HCT116 (cell line): ENCODE results near the gene GIT2. TPM values are rescaled to one million over a fixed set of nuclear protein-coding genes. Genes with fewer than 3 reads are reported as not detected.

Source experiments
- ATAC-seq: fragments of 200-7000 bp; cut with Tn5 transposase; 2 replicates; pipeline ENCODE4 v1.9.1; 2020; ENCODE audit warnings: mild to moderate bottlenecking, moderate library complexity
- BruUV-seq: library from RNA; stranded (reverse); fragments of 400-500 nt; replicated peaks from 2 replicates; lab custom pipeline; 2021; lab: Mats Ljungman, UMichigan
- CTCF ChIA-PET: fragments of 300-600 bp; sonication (Branson Sonifier 250); formaldehyde crosslinking; loops from one replicate; lab custom pipeline; 2021; ENCODE audit warnings: antibody characterized with exemption; lab: Charles Lee
- POLR2A ChIA-PET: fragments of 300-600, 350-600 bp; sonication (Branson Sonifier 250); formaldehyde crosslinking; loops from one replicate; lab custom pipeline; 2021; ENCODE audit warnings: antibody characterized with exemption; lab: Charles Lee
- RAD21 ChIA-PET, 2 experiments: fragments of 300-600 bp; sonication (Branson Sonifier 250); formaldehyde crosslinking; loops; one replicate each; lab custom pipeline; 2023; ENCODE audit warnings: low total read pairs in 2 of 2; ENCODE audit not compliant: uncharacterized antibody in 2 of 2, unreplicated experiment in 2 of 2, low non-redundant PET in 1 of 2; lab: Charles Lee
- DNase-seq: peaks from one replicate; pipeline ENCODE4 v3.0.0-alpha.2; 2010; ENCODE audit warnings: low read depth, low spot score
- H2AFZ ChIP-seq: fragments of 200-600 bp; shearing (Covaris generic), sonication (generic); 2 replicates; pipeline ENCODE4 v1.6.1; 2017; ENCODE audit warnings: low read depth, mixed run types, mixed read lengths, antibody characterized with exemption, low read length; ENCODE audit not compliant: poor library complexity, severe bottlenecking
- H3K27ac ChIP-seq: 2 replicates; pipeline ENCODE4 v1.5.1; 2012; ENCODE audit warnings: low read depth, low read length
- H3K27me3 ChIP-seq: fragments of 200-600 bp; sonication (generic); 2 replicates; pipeline ENCODE4 v1.6.1; 2016; ENCODE audit warnings: mixed run types, low read length, mixed read lengths; ENCODE audit not compliant: insufficient read depth
- H3K36me3 ChIP-seq, 2 experiments: fragments of 200-500 bp in 1 of 2; fragments of 200-600 bp in 1 of 2; sonication (Bioruptor generic) in 1 of 2; sonication (generic) in 1 of 2; 2 replicates each; pipeline versions ENCODE4 v1.5.1 to v1.6.1; 2014 to 2016; ENCODE audit warnings: low read length in 2 of 2, inconsistent platforms in 1 of 2, mixed read lengths in 1 of 2, mixed run types in 1 of 2; ENCODE audit not compliant: insufficient read depth in 2 of 2, control insufficient read depth in 1 of 2
- H3K4me1 ChIP-seq, 2 experiments: fragments of 200-600 bp in 1 of 2; sonication (generic) in 1 of 2; 2 replicates each; pipeline versions ENCODE4 v1.5.1 to v1.6.1; 2012 to 2017; ENCODE audit warnings: low read length in 2 of 2, inconsistent platforms in 1 of 2, mild to moderate bottlenecking in 1 of 2, mixed read lengths in 1 of 2, mixed run types in 1 of 2, moderate library complexity in 1 of 2; ENCODE audit not compliant: insufficient read depth in 2 of 2, control insufficient read depth in 1 of 2
- H3K4me2 ChIP-seq: fragments of 200-600 bp; sonication (generic); 2 replicates; pipeline ENCODE4 v1.6.1; 2017; ENCODE audit warnings: mixed run types, low read length, mixed read lengths
- H3K4me3 ChIP-seq, 2 experiments: fragments of 200-600 bp in 1 of 2; sonication (generic) in 1 of 2; replicated peaks in 1 of 2; 2 replicates each; pipeline ENCODE4 v1.5.1; 2011 to 2016; ENCODE audit warnings: low read length in 2 of 2, control low read depth in 1 of 2, low read depth in 1 of 2, mild to moderate bottlenecking in 1 of 2, mixed read lengths in 1 of 2, mixed run types in 1 of 2
- H3K79me2 ChIP-seq: fragments of 200-600 bp; sonication (generic); 2 replicates; pipeline ENCODE4 v1.6.1; 2017; ENCODE audit warnings: mild to moderate bottlenecking, mixed run types, low read length, moderate library complexity, mixed read lengths; ENCODE audit not compliant: insufficient read depth
- H3K9ac ChIP-seq: fragments of 200-600 bp; sonication (generic); 2 replicates; pipeline ENCODE4 v1.6.1; 2016; ENCODE audit warnings: low read length, mixed read lengths
- H3K9me2 ChIP-seq: fragments of 200-600 bp; sonication (generic), shearing (Covaris generic); 2 replicates; pipeline ENCODE4 v1.6.1; 2017; ENCODE audit warnings: mixed run types, mild to moderate bottlenecking, moderate library complexity; ENCODE audit not compliant: insufficient read depth
- H3K9me3 ChIP-seq, 2 experiments: fragments of 200-500 bp in 1 of 2; fragments of 200-600 bp in 1 of 2; sonication (Bioruptor generic) in 1 of 2; sonication (generic) in 1 of 2; 2 replicates each; pipeline ENCODE4 v1.6.1; 2014 to 2017; ENCODE audit warnings: low read length in 2 of 2, mixed read lengths in 2 of 2, inconsistent platforms in 1 of 2, low read depth in 1 of 2, mild to moderate bottlenecking in 1 of 2, mixed run types in 1 of 2, moderate library complexity in 1 of 2; ENCODE audit not compliant: control insufficient read depth in 1 of 2, insufficient read depth in 1 of 2
- H4K20me1 ChIP-seq: fragments of 200-600 bp; sonication (generic), shearing (Covaris generic); 2 replicates; pipeline ENCODE4 v1.6.1; 2017; ENCODE audit warnings: mixed run types, mild to moderate bottlenecking, moderate library complexity; ENCODE audit not compliant: insufficient read depth
- CEBPB ChIP-seq: IDR thresholded peaks from 2 replicates; pipeline ENCODE4 v1.6.1; 2012; ENCODE audit warnings: low read depth
- EGR1 ChIP-seq: IDR thresholded peaks from 2 replicates; pipeline ENCODE4 v1.6.1; 2012; ENCODE audit warnings: low read depth
- ELF1 ChIP-seq: IDR thresholded peaks from 2 replicates; pipeline ENCODE4 v1.6.1; 2012; ENCODE audit warnings: low read depth, borderline replicate concordance
- EZH2phosphoT487 ChIP-seq: fragments of 200-600 bp; IDR thresholded peaks from 2 replicates; pipeline ENCODE4 v1.6.1; 2018; ENCODE audit warnings: antibody characterized with exemption, borderline replicate concordance
- SP1 ChIP-seq: IDR thresholded peaks from 2 replicates; pipeline ENCODE4 v1.6.1; 2012; ENCODE audit warnings: low read depth
- TCF7L2 ChIP-seq: IDR thresholded peaks from 2 replicates; pipeline ENCODE4 v1.7.0; 2011; ENCODE audit warnings: borderline replicate concordance, inconsistent platforms; ENCODE audit not compliant: insufficient read depth, insufficient read length; ENCODE audit errors: extremely low read depth
- intact Hi-C: fragments of 100-400 bp; cut with micrococcal nuclease; formaldehyde crosslinking; loops from 2 replicates; pipeline ENCODE4 v1.10.0; 2022
- total RNA-seq: library from RNA; stranded (reverse); gene quantifications from one replicate; pipeline ENCODE4 v1.2.1, GENCODE V29; 2021; ENCODE audit not compliant: unreplicated experiment
- TF ChIP-seq, protein P1 (sequence below): IDR thresholded peaks from 2 replicates; pipeline ENCODE4 v1.6.1; 2012
- TF ChIP-seq, protein P2 (sequence below): IDR thresholded peaks from 2 replicates; pipeline ENCODE4 v1.6.1; 2011; ENCODE audit warnings: mild to moderate bottlenecking, low read length, moderate library complexity; ENCODE audit not compliant: insufficient replicate concordance; ENCODE audit errors: extremely low read depth
- TF ChIP-seq, protein P3 (sequence below), 3 experiments: fragments of 200-600 bp in 1 of 3; sonication (generic) in 1 of 3; IDR thresholded peaks in 2 of 3; conservative IDR thresholded peaks in 1 of 3; 2 replicates each; pipeline ENCODE4 v1.5.1; 2012 to 2017; ENCODE audit warnings: low read depth in 2 of 3, low read length in 2 of 3, antibody characterized with exemption in 1 of 3, borderline replicate concordance in 1 of 3, control low read depth in 1 of 3, mild to moderate bottlenecking in 1 of 3, mixed read lengths in 1 of 3, mixed run types in 1 of 3, moderate library complexity in 1 of 3; ENCODE audit not compliant: insufficient read depth in 1 of 3

Gene GIT2
- total RNA-seq, 1 experiment from 2014 or later = 21.5 TPM

DNA sequence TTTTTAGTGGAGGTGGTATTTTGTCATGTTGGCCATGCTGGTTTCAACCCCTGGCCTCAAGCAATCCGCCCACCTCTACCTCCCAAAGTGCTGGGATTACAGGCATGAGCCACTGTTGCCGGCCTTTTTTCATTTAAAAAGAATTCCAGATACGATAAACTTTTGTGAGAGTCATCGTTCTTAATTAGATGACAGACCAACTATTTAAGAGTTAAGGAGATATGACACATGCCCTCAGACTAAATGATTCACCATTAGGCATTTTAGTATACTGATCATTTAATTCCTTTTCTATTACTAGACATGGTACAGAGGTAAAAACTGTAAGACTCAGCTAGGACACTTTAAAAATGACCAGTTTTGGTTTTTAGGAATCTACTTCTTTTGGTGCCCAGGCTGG is 5.4 kb upstream of the GIT2 start:
- ATAC-seq (no peak), DNase-seq (no peak)
- H3K79me2 ChIP-seq = peaks cover 9% of the 10 kb centered on the region; the same call in 1 of the 2 replicates
- CTCF ChIA-PET = no interaction called here
- peak overlapping the region; percentile 85 for H3K4me2 ChIP-seq
- RAD21 ChIA-PET = no interaction called here
- H3K9me2 ChIP-seq = no peaks in the 10 kb centered on the region
- intact Hi-C loops = no loop called here
- H3K27me3 ChIP-seq = no peaks in the 10 kb centered on the region
- no peak for TF ChIP-seq CEBPB
- TF ChIP-seq SP1 = no peak
- TF ChIP-seq, protein P1, sequence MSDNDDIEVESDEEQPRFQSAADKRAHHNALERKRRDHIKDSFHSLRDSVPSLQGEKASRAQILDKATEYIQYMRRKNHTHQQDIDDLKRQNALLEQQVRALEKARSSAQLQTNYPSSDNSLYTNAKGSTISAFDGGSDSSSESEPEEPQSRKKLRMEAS = no peak
- no peak for TF ChIP-seq EZH2phosphoT487
- no peak for TF ChIP-seq TCF7L2
- TF ChIP-seq EGR1 = no peak; the same call in 1 of the 2 replicates
- TF ChIP-seq ELF1 = no peak
- TF ChIP-seq, protein P2, sequence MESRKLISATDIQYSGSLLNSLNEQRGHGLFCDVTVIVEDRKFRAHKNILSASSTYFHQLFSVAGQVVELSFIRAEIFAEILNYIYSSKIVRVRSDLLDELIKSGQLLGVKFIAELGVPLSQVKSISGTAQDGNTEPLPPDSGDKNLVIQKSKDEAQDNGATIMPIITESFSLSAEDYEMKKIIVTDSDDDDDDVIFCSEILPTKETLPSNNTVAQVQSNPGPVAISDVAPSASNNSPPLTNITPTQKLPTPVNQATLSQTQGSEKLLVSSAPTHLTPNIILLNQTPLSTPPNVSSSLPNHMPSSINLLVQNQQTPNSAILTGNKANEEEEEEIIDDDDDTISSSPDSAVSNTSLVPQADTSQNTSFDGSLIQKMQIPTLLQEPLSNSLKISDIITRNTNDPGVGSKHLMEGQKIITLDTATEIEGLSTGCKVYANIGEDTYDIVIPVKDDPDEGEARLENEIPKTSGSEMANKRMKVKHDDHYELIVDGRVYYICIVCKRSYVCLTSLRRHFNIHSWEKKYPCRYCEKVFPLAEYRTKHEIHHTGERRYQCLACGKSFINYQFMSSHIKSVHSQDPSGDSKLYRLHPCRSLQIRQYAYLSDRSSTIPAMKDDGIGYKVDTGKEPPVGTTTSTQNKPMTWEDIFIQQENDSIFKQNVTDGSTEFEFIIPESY = no peak
- TF ChIP-seq, protein P3, sequence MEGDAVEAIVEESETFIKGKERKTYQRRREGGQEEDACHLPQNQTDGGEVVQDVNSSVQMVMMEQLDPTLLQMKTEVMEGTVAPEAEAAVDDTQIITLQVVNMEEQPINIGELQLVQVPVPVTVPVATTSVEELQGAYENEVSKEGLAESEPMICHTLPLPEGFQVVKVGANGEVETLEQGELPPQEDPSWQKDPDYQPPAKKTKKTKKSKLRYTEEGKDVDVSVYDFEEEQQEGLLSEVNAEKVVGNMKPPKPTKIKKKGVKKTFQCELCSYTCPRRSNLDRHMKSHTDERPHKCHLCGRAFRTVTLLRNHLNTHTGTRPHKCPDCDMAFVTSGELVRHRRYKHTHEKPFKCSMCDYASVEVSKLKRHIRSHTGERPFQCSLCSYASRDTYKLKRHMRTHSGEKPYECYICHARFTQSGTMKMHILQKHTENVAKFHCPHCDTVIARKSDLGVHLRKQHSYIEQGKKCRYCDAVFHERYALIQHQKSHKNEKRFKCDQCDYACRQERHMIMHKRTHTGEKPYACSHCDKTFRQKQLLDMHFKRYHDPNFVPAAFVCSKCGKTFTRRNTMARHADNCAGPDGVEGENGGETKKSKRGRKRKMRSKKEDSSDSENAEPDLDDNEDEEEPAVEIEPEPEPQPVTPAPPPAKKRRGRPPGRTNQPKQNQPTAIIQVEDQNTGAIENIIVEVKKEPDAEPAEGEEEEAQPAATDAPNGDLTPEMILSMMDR (IDR thresholded peaks at IDR 0.05 in 2 of 3, conservative IDR thresholded peaks at IDR 0.05 in 1 of 3; ENCODE audit: borderline replicate concordance in 1 of 3, insufficient read depth in 1 of 3, low read depth in 2 of 3, low read length in 2 of 3) = no peak
- H2AFZ ChIP-seq = no peak overlapping the region
- peak overlapping the region in 1 of 2 experiments; percentile 26; a peak in 2 of 4 replicates for H3K4me3 ChIP-seq
- BruUV-seq = no TSS peak
- H3K36me3 ChIP-seq = no peaks in the 10 kb centered on the region
- H3K9ac ChIP-seq = peak overlapping the region; percentile 34; the same call in 1 of the 2 replicates
- no peaks in the 10 kb centered on the region for H3K9me3 ChIP-seq
- H3K4me1 ChIP-seq = peaks cover 28 to 52% of the 10 kb centered on the region in 2 experiments
- no peaks in the 10 kb centered on the region for H4K20me1 ChIP-seq
- peak overlapping the region; percentile 18; the same call in 1 of the 2 replicates for H3K27ac ChIP-seq
- POLR2A ChIA-PET = no interaction called here
